NCI-H345 treated with DMSO at 0.1 percent for 48 hours (cell line): ENCODE measurements around the gene CIRBP.
"Not testable (repeated sequence)": the region's sequence is repeated elsewhere in the genome, so short reads cannot be mapped to it uniquely, and the experiment has no call there.

ENCODE experiments used
- DNase-seq: peaks from one replicate; lab custom pipeline; 2025; ENCODE audit not compliant: unreplicated experiment; lab: John Stamatoyannopoulos, UW

Gene CIRBP

DNA sequence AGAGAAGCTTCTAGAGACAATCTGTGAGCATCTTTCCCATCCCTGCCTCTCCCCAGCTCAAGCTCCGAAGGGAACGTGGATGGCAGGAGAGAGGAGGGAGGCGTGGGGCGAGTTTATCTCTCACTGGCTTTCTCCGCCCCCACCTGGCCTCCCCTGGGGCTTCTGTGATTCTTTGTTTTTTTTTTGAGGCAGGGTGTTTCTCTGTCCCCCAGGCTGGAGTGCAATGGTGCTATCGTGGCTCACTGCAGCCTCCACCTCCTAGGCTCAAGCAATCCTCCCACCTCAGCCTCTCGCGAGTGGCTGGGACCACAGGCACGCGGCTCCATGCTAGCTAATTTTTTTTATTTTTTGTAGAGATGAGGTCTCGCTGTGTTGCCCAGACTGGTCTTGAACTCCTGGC, 39.6 kb downstream of the CIRBP start:
- DNase-seq, result no peak

GRCh38 chr19:1309977-1310852, 41.1 kb downstream of the CIRBP start:
- no peak for DNase-seq

DNA sequence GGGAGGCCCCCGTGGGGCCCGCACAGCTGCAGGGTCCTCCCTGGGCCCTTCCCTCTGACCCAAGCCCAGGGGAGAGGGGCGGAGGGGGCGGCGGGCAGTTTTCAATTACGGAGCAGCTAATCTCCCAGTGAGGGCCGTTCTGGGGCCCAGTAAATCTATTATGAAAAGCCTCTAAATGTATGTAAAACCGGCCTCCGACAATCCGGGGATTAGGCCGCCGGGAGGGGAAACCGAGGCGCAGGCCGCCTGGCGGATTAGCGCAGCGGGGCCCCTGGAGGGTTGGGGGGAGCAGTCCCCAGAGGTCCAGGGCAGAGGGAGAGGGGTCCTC, 41.7 kb downstream of the CIRBP start:
- no peak for DNase-seq

GRCh38 chr19:1311543-1312091, 42.5 kb downstream of the CIRBP start:
- no peak for DNase-seq

DNA sequence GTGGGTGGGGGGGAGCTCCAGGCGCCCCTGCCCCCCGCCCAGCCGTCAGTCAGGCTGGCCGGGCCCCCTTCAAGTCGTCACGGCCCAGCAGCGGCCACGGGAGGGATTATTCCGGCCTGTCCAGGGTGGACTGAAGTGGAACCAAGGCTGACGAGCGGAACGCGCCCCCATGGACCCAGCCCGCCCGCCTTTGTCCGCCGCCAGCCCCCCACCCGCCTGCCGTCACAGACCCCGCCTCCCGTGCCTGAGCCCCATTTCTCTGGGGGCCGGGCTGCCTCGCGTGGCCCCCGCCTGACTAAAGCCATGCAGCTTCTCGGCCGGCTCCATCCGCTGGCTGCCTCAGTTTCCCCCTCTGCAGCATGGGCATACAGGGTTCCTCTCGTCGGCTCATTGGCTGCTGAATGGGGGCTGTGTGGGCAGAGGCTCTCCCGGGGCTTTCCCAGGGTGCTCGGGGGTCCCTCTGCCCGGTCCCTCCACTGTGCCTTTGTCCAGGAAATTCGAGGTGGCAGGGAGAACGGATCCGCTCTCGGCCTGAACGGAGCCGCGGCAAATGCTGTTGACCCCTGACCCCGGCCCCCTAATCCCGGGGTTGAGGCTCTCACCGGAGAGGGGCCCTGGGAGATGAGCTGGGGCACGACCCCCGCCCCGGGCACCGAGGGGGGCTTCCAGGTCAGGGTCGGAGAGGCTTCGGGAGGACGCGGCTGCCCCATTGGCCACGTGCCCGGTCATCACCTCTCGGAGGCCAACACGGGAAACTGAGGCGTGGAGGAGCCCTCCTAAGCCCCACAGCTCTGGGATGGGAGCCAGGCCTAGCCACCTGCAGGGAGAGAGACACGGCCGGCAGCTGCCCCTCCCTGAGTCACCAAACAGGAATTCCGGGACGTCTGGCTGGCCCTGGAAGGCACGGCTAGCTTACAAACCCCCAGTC, 43.9 kb downstream of the CIRBP start:
- DNase-seq, result no peak

GRCh38 chr19:1313695-1314613, 44.8 kb downstream of the CIRBP start:
- DNase-seq, result no peak

DNA sequence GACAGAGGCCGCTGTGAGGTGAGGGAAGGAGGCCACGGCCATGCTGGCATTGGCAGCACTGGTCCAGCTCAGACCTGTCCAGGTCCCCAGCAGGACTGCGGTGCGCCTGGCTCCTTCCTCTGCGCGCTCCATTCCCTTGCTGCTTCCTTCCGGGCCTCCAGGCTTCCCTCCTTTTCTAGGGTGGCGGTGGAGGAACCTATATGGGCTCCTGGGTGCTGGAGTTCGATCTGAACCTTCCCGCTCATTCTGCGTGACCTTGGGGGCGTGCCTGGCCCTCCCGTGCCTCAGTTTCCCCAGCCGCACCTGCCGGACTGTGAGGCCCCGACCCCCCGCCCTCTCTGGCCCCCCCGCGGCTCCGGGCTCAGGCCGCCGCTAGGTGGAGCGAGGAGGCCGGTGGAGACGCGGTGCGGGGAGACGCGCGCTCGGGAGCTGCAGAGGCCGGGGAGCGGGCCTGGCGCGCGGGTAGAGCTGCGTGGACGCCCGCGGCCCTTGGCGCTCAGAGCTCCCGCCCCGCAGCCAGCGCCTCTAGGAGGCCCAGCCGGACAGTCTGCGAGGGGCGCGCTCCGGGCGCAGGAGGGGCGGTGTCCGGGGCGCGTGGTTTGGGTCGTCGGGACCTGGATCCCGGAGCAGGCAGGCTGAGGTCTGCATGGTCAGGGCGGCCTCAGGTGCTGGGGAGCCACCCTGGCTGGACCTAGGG, 46.5 kb downstream of the CIRBP start:
- peak; percentile 22 for DNase-seq

DNA sequence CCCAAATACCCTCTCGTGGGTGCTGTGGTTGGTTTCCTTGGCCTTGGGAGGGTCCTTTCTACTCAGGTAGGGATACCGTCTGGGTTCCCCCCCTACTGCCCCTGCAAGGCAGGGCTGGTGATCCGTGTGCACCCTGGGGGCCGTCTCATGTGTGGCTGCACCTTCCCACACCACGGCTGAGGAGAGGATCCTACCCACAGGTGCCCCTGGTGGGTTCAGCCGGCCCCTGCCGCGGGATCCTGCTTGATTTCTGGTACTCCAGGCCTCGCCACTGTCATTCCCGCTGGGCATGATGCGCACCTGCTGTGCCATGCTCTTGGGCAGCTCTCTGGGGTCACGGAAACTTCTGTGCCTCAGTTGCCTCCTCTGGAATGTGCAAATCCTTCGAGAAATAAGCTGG, 47.3 kb downstream of the CIRBP start:
- no peak for DNase-seq

- DNase-seq, result no peak
Measured at GRCh38 chr19:1317274-1318003, 48.3 kb downstream of the CIRBP start.

- no peak for DNase-seq
Measured at GRCh38 chr19:1318678-1319471, 49.7 kb downstream of the CIRBP start.

DNA sequence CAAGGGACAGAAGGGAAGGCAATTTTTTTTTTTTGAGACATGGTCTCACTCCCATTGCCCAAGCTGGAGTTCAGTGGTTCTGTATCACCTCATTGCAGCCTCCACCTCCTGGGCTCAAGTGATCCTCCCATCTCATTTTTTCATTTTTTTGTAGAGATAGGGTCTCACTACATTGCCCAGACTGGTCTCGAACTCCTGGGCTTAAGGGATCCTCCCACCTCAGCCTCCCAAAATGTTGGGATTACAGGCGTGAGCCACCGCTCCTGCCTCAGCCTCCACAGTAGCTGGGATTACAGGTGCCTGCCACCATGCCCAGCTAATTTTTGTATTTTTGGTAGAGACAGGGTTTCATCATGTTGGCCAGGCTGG, 51.1 kb downstream of the CIRBP start:
- DNase-seq, result not testable (repeated sequence)

DNA sequence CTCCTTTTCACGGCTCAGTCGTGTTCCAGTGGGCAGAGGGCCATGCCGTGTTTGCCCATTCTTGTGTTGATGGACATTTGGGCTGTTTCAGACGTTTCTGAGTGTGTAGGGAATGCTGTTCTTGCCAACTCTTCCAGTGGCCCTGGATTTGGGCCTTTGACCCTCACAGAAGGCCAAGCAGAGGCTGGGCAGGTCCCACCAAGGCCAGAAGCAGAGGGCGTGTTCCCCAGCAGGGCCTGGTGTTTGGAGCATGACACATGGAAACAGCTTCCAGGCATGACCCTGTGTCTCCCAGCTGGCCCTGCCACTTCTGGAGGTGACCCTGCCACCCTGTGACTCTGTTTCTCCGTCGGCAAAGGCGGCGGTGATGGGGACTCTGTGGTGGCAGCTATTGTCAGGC, 52.4 kb downstream of the CIRBP start:
- no peak for DNase-seq

GRCh38 chr19:1322198-1322981, 53.3 kb downstream of the CIRBP start:
- no peak for DNase-seq

- DNase-seq, result no peak
Measured at GRCh38 chr19:1324249-1324805, 55.2 kb downstream of the CIRBP start.
